ENCODE results near the gene LIMCH1.

DNA sequence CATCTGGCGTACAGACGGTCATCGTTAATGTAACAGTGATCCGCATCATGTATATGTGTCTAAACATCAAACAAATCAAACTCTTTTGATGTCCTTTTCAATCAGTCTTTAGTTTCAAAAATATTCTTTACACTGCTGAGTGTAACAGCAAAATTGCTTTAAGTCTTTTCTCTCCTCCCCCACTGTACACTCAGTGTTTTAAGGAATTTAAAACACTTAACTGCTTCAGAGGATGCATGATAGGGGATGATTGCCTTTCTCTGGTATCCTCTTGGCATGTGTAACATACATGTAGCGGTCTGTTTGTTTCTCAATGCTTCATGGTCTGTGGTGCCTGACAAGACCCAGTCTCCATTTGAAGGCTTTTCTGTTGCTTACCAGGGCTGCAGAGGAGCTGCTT lies 41.6 kb downstream of the LIMCH1 start:
- TF ChIP-seq, protein P1, sequence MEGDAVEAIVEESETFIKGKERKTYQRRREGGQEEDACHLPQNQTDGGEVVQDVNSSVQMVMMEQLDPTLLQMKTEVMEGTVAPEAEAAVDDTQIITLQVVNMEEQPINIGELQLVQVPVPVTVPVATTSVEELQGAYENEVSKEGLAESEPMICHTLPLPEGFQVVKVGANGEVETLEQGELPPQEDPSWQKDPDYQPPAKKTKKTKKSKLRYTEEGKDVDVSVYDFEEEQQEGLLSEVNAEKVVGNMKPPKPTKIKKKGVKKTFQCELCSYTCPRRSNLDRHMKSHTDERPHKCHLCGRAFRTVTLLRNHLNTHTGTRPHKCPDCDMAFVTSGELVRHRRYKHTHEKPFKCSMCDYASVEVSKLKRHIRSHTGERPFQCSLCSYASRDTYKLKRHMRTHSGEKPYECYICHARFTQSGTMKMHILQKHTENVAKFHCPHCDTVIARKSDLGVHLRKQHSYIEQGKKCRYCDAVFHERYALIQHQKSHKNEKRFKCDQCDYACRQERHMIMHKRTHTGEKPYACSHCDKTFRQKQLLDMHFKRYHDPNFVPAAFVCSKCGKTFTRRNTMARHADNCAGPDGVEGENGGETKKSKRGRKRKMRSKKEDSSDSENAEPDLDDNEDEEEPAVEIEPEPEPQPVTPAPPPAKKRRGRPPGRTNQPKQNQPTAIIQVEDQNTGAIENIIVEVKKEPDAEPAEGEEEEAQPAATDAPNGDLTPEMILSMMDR (IDR thresholded peaks at IDR 0.05; ENCODE audit: low read depth, low read length): no peak
- TF ChIP-seq MYC (IDR thresholded peaks at IDR 0.05; ENCODE audit: low read depth, low read length): no peak
- TF ChIP-seq, protein P2, sequence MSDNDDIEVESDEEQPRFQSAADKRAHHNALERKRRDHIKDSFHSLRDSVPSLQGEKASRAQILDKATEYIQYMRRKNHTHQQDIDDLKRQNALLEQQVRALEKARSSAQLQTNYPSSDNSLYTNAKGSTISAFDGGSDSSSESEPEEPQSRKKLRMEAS (IDR thresholded peaks at IDR 0.05; ENCODE audit: low read depth, low read length): no peak

All from NB4 (cell line).